H1 (cell line): Measurements from ENCODE around the gene RWDD4. TPM values are rescaled to one million over a fixed set of nuclear protein-coding genes. Genes with fewer than 3 reads are reported as not detected.

Experiments used
- CTCF ChIA-PET: fragments of 300-600 bp; sonication (Branson Sonifier 250); formaldehyde crosslinking; loops from one replicate; lab custom pipeline; 2021; ENCODE audit not compliant: partially characterized antibody; lab: Charles Lee
- POLR2A ChIA-PET: fragments of 300-600 bp; sonication (Branson Sonifier 250); formaldehyde crosslinking; loops from one replicate; lab custom pipeline; 2021; ENCODE audit warnings: inconsistent platforms; ENCODE audit not compliant: partially characterized antibody; lab: Charles Lee
- DNase-seq, 2 experiments: peaks; one replicate each; pipeline versions ENCODE4 v3.0.0 to v3.0.0-alpha.2; 2010 to 2022; ENCODE audit warnings: low spot score in 2 of 2, low read depth in 1 of 2, mixed read lengths in 1 of 2
- FAIRE-seq: peaks from 2 replicates; lab custom pipeline; 2011; peaks lifted over from hg19 to GRCh38; lab: Jason Lieb, UNC
- H2AFZ ChIP-seq: 2 replicates; pipeline ENCODE4 v1.8.1; 2012; ENCODE audit warnings: low read length, inconsistent platforms
- H2AK5ac ChIP-seq: 2 replicates; pipeline ENCODE4 v1.6.1; 2013; ENCODE audit warnings: low read depth, low read length
- H2BK120ac ChIP-seq: replicated peaks from 2 replicates; pipeline ENCODE3; 2013; ENCODE audit warnings: low read depth, low read length, inconsistent platforms
- H2BK12ac ChIP-seq: 2 replicates; pipeline ENCODE4 v1.6.1; 2013; ENCODE audit warnings: low read depth, low read length
- H2BK15ac ChIP-seq: 2 replicates; pipeline ENCODE4 v1.6.1; 2013; ENCODE audit warnings: low read length
- H2BK20ac ChIP-seq: 2 replicates; pipeline ENCODE4 v1.6.1; 2013; ENCODE audit warnings: low read length
- H2BK5ac ChIP-seq: 2 replicates; pipeline ENCODE4 v1.6.1; 2013; ENCODE audit warnings: low read depth, low read length
- H3K14ac ChIP-seq: 2 replicates; pipeline ENCODE4 v1.6.1; 2013; ENCODE audit warnings: inconsistent platforms; ENCODE audit not compliant: insufficient read length
- H3K18ac ChIP-seq: 2 replicates; pipeline ENCODE4 v1.6.1; 2013; ENCODE audit warnings: low read length; ENCODE audit errors: extremely low read depth
- H3K23ac ChIP-seq: 2 replicates; pipeline ENCODE4 v1.6.1; 2013; ENCODE audit warnings: inconsistent platforms; ENCODE audit not compliant: insufficient read length
- H3K23me2 ChIP-seq: 2 replicates; pipeline ENCODE4 v1.6.1; 2013; ENCODE audit warnings: low read depth, low read length
- H3K27ac ChIP-seq: 2 replicates; pipeline ENCODE4 v1.6.1; 2011; ENCODE audit warnings: low read depth, low read length, inconsistent platforms
- H3K27me3 ChIP-seq, 4 experiments: replicated peaks in 1 of 4; 1 replicate in 1 of 4; 2 replicates in 3 of 4; pipeline versions ENCODE4 v1.6.1 to v1.8.1; 2011 to 2013; ENCODE audit warnings: low read length in 3 of 4, mild to moderate bottlenecking in 3 of 4, inconsistent platforms in 2 of 4, mixed read lengths in 2 of 4, moderate library complexity in 1 of 4; ENCODE audit not compliant: control insufficient read depth in 3 of 4, insufficient read depth in 3 of 4; ENCODE audit errors: extremely low read depth in 1 of 4
- H3K36me3 ChIP-seq, 4 experiments: 2 replicates each; pipeline versions ENCODE4 v1.6.1 to v1.8.1; 2011 to 2013; ENCODE audit warnings: mild to moderate bottlenecking in 4 of 4, low read length in 3 of 4, moderate library complexity in 2 of 4, control low read depth in 1 of 4, inconsistent platforms in 1 of 4; ENCODE audit not compliant: insufficient read depth in 4 of 4, control insufficient read depth in 2 of 4
- H3K4ac ChIP-seq: replicated peaks from 2 replicates; pipeline ENCODE3; 2013; ENCODE audit warnings: low read length, low read depth, mixed read lengths, inconsistent platforms; ENCODE audit not compliant: insufficient read length
- H3K4me1 ChIP-seq, 4 experiments: replicated peaks in 1 of 4; 1 replicate in 1 of 4; 2 replicates in 3 of 4; pipeline versions ENCODE4 v1.6.1 to v1.8.1; 2011 to 2013; ENCODE audit warnings: low read length in 3 of 4, inconsistent platforms in 2 of 4, mixed read lengths in 1 of 4; ENCODE audit not compliant: insufficient read depth in 4 of 4, control insufficient read depth in 3 of 4
- H3K4me2 ChIP-seq, 2 experiments: 2 replicates each; pipeline versions ENCODE4 v1.6.1 to v1.8.1; 2011 to 2013; ENCODE audit warnings: low read depth in 2 of 2, low read length in 2 of 2, control low read depth in 1 of 2, inconsistent platforms in 1 of 2, mild to moderate bottlenecking in 1 of 2; ENCODE audit not compliant: insufficient read depth in 1 of 2
- H3K4me3 ChIP-seq, 4 experiments: fragments of 200-600, 300-600 bp in 1 of 4; sonication (generic), shearing (Covaris generic), sonication (Bioruptor Twin) in 1 of 4; 2 replicates each; pipeline versions ENCODE4 v1.5.1 to v1.8.1; 2011 to 2016; ENCODE audit warnings: low read length in 4 of 4, low read depth in 3 of 4, control low read depth in 2 of 4, inconsistent platforms in 2 of 4, mild to moderate bottlenecking in 2 of 4, mixed read lengths in 1 of 4, moderate library complexity in 1 of 4; ENCODE audit not compliant: insufficient read depth in 2 of 4; ENCODE audit errors: extremely low read depth in 1 of 4
- H3K56ac ChIP-seq: replicated peaks from 2 replicates; pipeline ENCODE3; 2013; ENCODE audit warnings: low read depth, mild to moderate bottlenecking, mixed read lengths, low read length, inconsistent platforms; ENCODE audit not compliant: insufficient read length
- H3K79me1 ChIP-seq: 2 replicates; pipeline ENCODE4 v1.6.1; 2013; ENCODE audit warnings: low read depth, low read length, control low read depth
- H3K79me2 ChIP-seq, 2 experiments: 2 replicates each; pipeline versions ENCODE4 v1.6.1 to v1.8.1; 2012 to 2013; ENCODE audit warnings: low read length in 2 of 2, mild to moderate bottlenecking in 2 of 2, inconsistent platforms in 1 of 2; ENCODE audit not compliant: insufficient read depth in 2 of 2, control insufficient read depth in 1 of 2
- H3K9ac ChIP-seq, 4 experiments: replicated peaks in 1 of 4; 1 replicate in 1 of 4; 2 replicates in 3 of 4; pipeline versions ENCODE4 v1.6.1 to v1.8.1; 2011 to 2013; ENCODE audit warnings: low read depth in 3 of 4, low read length in 3 of 4, control low read depth in 2 of 4, mild to moderate bottlenecking in 2 of 4, moderate library complexity in 2 of 4, inconsistent platforms in 1 of 4; ENCODE audit errors: extremely low read depth in 1 of 4
- H3K9me3 ChIP-seq, 2 experiments: 2 replicates each; pipeline versions ENCODE4 v1.6.1 to v1.8.1; 2012 to 2013; ENCODE audit warnings: mild to moderate bottlenecking in 2 of 2, moderate library complexity in 2 of 2, control low read depth in 1 of 2, inconsistent platforms in 1 of 2, low read depth in 1 of 2, low read length in 1 of 2, mixed read lengths in 1 of 2; ENCODE audit not compliant: insufficient read depth in 2 of 2
- H4K20me1 ChIP-seq, 2 experiments: replicated peaks in 1 of 2; 2 replicates each; pipeline versions ENCODE3 to v1.8.1; 2011 to 2013; ENCODE audit warnings: inconsistent platforms in 2 of 2, low read length in 2 of 2, mild to moderate bottlenecking in 1 of 2; ENCODE audit not compliant: insufficient read depth in 2 of 2, control insufficient read depth in 1 of 2
- H4K5ac ChIP-seq: 2 replicates; pipeline ENCODE4 v1.6.1; 2013; ENCODE audit warnings: low read length, low read depth, mixed read lengths, inconsistent platforms; ENCODE audit not compliant: insufficient read length
- H4K8ac ChIP-seq: 2 replicates; pipeline ENCODE4 v1.8.0; 2013; ENCODE audit warnings: mild to moderate bottlenecking, moderate library complexity, low read length, inconsistent platforms; ENCODE audit not compliant: insufficient read depth; ENCODE audit errors: extremely low read depth
- H4K91ac ChIP-seq: replicated peaks from 2 replicates; pipeline ENCODE3; 2013; ENCODE audit warnings: low read length, mixed read lengths, inconsistent platforms; ENCODE audit not compliant: insufficient read length
- ASH2L ChIP-seq: fragments of 200-600, 300-600 bp; sonication (generic); IDR thresholded peaks from one replicate; pipeline ENCODE4 v1.7.1; 2017; ENCODE audit warnings: low read length
- BACH1 ChIP-seq: IDR thresholded peaks from 2 replicates; pipeline ENCODE4 v1.6.1; 2012; ENCODE audit warnings: low read length, improper control_type of control experiment
- BRCA1 ChIP-seq: IDR thresholded peaks from 2 replicates; pipeline ENCODE4 v1.6.1; 2012; ENCODE audit warnings: low read depth, low read length, improper control_type of control experiment
- EGR1 ChIP-seq: IDR thresholded peaks from 2 replicates; pipeline ENCODE4 v1.6.1; 2011; ENCODE audit warnings: low read depth, low read length, borderline replicate concordance
- JUND ChIP-seq: IDR thresholded peaks from 2 replicates; pipeline ENCODE4 v1.6.1; 2011; ENCODE audit warnings: mild to moderate bottlenecking, improper control_type of control experiment, low read length
- NANOG ChIP-seq: IDR thresholded peaks from 2 replicates; pipeline ENCODE4 v1.6.1; 2011; ENCODE audit warnings: low read length, low read depth, mild to moderate bottlenecking, inconsistent platforms; ENCODE audit not compliant: insufficient read depth, poor library complexity, severe bottlenecking
- RNF2 ChIP-seq: fragments of 200-900, 300-1000 bp; sonication (generic); IDR thresholded peaks from 2 replicates; pipeline ENCODE4 v1.7.1; 2016; ENCODE audit warnings: borderline replicate concordance, low read depth, mild to moderate bottlenecking, antibody characterized with exemption, low read length; ENCODE audit not compliant: poor library complexity, severe bottlenecking; ENCODE audit errors: missing control alignments
- SIRT6 ChIP-seq: IDR thresholded peaks from one replicate; pipeline ENCODE4 v1.7.1; 2012; ENCODE audit warnings: low read length, inconsistent platforms
- WGBS, 2 experiments: shearing (Covaris generic) in 1 of 2; methylation state at CpG; one replicate each; pipeline versions ENCODE4 v1.1.6 to v1.1.7; 2013 to 2015; ENCODE audit warnings: low lambda C conversion rate in 2 of 2, mixed read lengths in 2 of 2, inconsistent platforms in 1 of 2, low coverage in 1 of 2, missing lambda C conversion rate in 1 of 2; ENCODE audit not compliant: insufficient replicate concordance in 2 of 2, insufficient coverage in 1 of 2, insufficient read length in 1 of 2; ENCODE audit errors: extremely low coverage in 1 of 2, missing lambda C conversion rate in 1 of 2; 5-methylcytosine and 5-hydroxymethylcytosine counted together
- polyA plus RNA-seq, 7 experiments: library from polyadenylated mRNA; depleted of rRNA in 3 of 7; stranded (reverse) in 5 of 7; unstranded in 2 of 7; fragments of >200 nt in 5 of 7; fragments of 200-250 nt in 2 of 7; gene quantifications; 1 replicate in 5 of 7; 2 replicates in 1 of 7; 4 replicates in 1 of 7; pipeline versions ENCODE4 v1.2.1 to v1.2.3, GENCODE V29; 2011 to 2013; ENCODE audit warnings: missing spikeins in 2 of 7, mixed read lengths in 2 of 7
- total RNA-seq: library from RNA; stranded (reverse); fragmentation: NEBNext Ultra II Directional; extraction: Animal tissue kit (Norgen Biotek cat#: 25700); gene quantifications from 2 replicates; pipeline ENCODE4 v1.2.1, GENCODE V29; 2021
- TF ChIP-seq, protein P1 (sequence below): IDR thresholded peaks from 2 replicates; pipeline ENCODE4 v1.6.1; 2011; ENCODE audit warnings: low read length, improper control_type of control experiment

RWDD4 gene
- total and polyA plus RNA-seq, 2 of the 8 experiments (the other 6 are each of a cell fraction or from before 2014, with no cell fraction given): 5.4 to 18.9 TPM

DNA sequence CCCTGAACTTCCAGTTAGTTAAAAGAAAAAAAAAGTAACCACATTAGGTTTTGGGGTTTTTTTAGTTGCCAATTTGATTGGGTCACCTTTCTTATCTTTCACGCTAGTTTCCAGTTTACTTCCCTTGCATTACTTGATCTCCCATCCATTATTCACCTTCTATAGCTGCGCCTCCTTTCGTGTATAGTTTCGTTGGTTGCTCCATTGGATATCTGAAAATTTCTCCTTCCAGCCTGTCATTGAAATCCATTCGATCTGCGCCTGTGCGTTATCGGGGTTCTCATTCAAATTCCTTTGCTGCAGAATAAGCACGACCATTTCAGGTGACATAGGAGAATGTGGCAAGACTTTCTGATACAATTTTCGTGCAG lies 872 bp upstream of the RWDD4 start:
- Histone ChIP-seq H3K14ac (no peak overlapping the region), H3K9me3 (no peaks in the 10 kb centered on the region), H3K4me3 (peak overlapping the region; percentile 71 to 99 (median 79)), H3K23ac (no peak overlapping the region), H3K27me3 (no peaks in the 10 kb centered on the region; a peak in 1 of 7 replicates), H2BK5ac (no peak overlapping the region), H3K4ac (no peak overlapping the region), H4K5ac (no peak overlapping the region), H2BK12ac (no peak overlapping the region; the same call in 1 of the 2 replicates), H2BK120ac (no peak overlapping the region), H3K4me2 (peak overlapping the region; percentile 74 to 99), H2BK20ac (no peak overlapping the region), H4K20me1 (no peaks in the 10 kb centered on the region), H4K8ac (no peak overlapping the region), H2AK5ac (no peak overlapping the region), H3K56ac (no peak overlapping the region), H2BK15ac (no peak overlapping the region), H3K27ac (no peak overlapping the region; the same call in 1 of the 2 replicates), H2AFZ (peak overlapping the region; percentile 80), H3K79me1 (0 out of 2 replicates have a peak, but pooled peaks cover 2% of the 10 kb centered on the region), H3K18ac (no peak overlapping the region), H3K4me1 (peaks cover 0 to 4% (median 0%) of the 10 kb centered on the region in 4 experiments; a peak in 3 of 7 replicates), H3K9ac (peak overlapping the region in 2 of 4 experiments; percentile 78 to 97; a peak in 5 of 7 replicates), H3K23me2 (peaks cover 12% of the 10 kb centered on the region), H4K91ac (no peak overlapping the region), H3K79me2 (peaks cover 0 to 35% of the 10 kb centered on the region in 2 experiments; a peak in 2 of 4 replicates), H3K36me3 (peaks cover 0 to 7% (median 0%) of the 10 kb centered on the region in 4 experiments; a peak in 2 of 8 replicates)
- CTCF ChIA-PET: no interaction called here
- no peak for TF ChIP-seq BRCA1
- TF ChIP-seq JUND: no peak
- TF ChIP-seq SIRT6: no peak
- TF ChIP-seq, protein P1, sequence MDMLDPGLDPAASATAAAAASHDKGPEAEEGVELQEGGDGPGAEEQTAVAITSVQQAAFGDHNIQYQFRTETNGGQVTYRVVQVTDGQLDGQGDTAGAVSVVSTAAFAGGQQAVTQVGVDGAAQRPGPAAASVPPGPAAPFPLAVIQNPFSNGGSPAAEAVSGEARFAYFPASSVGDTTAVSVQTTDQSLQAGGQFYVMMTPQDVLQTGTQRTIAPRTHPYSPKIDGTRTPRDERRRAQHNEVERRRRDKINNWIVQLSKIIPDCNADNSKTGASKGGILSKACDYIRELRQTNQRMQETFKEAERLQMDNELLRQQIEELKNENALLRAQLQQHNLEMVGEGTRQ: no peak
- TF ChIP-seq BACH1: no peak
- TF ChIP-seq EGR1: no peak
- TF ChIP-seq ASH2L: no peak
- TF ChIP-seq RNF2: no peak
- TF ChIP-seq NANOG: no peak
- no peak for DNase-seq
- POLR2A ChIA-PET: interaction anchor here (0.7 to 1.0 kb wide), 3 partner anchors 9 to 34 kb away, joined by 3 read pairs; no protein-coding TSS in a partner anchor
- WGBS, 2 experiments: 39% methylated on average over 10 of the region's 10 CpGs; no CpG with 5 or more reads in 1 of the 2 experiments
- FAIRE-seq: peak; percentile 13
